H9 (cell line): ENCODE results near the gene TTC28. TPM values are rescaled to one million over a fixed set of nuclear protein-coding genes. Genes with fewer than 3 reads are reported as not detected.

Experiments
- DNase-seq: peaks from one replicate; pipeline ENCODE4 v3.0.0-alpha.2; 2017
- H2AFZ ChIP-seq: one replicate; pipeline ENCODE4 v1.6.1; 2013; ENCODE audit warnings: mild to moderate bottlenecking, low read length, control low read depth, moderate library complexity
- H2AK5ac ChIP-seq: 2 replicates; pipeline ENCODE4 v1.6.1; 2013; ENCODE audit warnings: low read length, control low read depth, mixed read lengths; ENCODE audit not compliant: insufficient read length
- H2BK120ac ChIP-seq: one replicate; pipeline ENCODE4 v1.6.1; 2013; ENCODE audit warnings: low read depth, mild to moderate bottlenecking, low read length, control low read depth, inconsistent platforms; ENCODE audit not compliant: poor library complexity, severe bottlenecking
- H2BK12ac ChIP-seq: 2 replicates; pipeline ENCODE4 v1.6.1; 2013; ENCODE audit warnings: low read length, control low read depth, mixed read lengths, low read depth; ENCODE audit not compliant: insufficient read length
- H2BK15ac ChIP-seq: 2 replicates; pipeline ENCODE4 v1.6.1; 2013; ENCODE audit warnings: low read depth, low read length, control low read depth
- H2BK20ac ChIP-seq: one replicate; pipeline ENCODE4 v1.6.1; 2013; ENCODE audit warnings: low read depth, mild to moderate bottlenecking, low read length, control low read depth, inconsistent platforms; ENCODE audit not compliant: poor library complexity, severe bottlenecking
- H2BK5ac ChIP-seq: 2 replicates; pipeline ENCODE4 v1.6.1; 2013; ENCODE audit warnings: low read length, control low read depth, mixed read lengths; ENCODE audit not compliant: insufficient read length
- H3K14ac ChIP-seq: 2 replicates; pipeline ENCODE4 v1.6.1; 2013; ENCODE audit warnings: low read length, control low read depth; ENCODE audit not compliant: insufficient read depth
- H3K18ac ChIP-seq: 2 replicates; pipeline ENCODE4 v1.6.1; 2013; ENCODE audit warnings: low read depth, mild to moderate bottlenecking, mixed read lengths, low read length, control low read depth; ENCODE audit not compliant: insufficient read length
- H3K23ac ChIP-seq: 2 replicates; pipeline ENCODE4 v1.6.1; 2013; ENCODE audit warnings: low read length, control low read depth, mixed read lengths, low read depth; ENCODE audit not compliant: insufficient read length
- H3K23me2 ChIP-seq: 2 replicates; pipeline ENCODE4 v1.6.1; 2013; ENCODE audit warnings: low read depth, mild to moderate bottlenecking, mixed read lengths, low read length, control low read depth; ENCODE audit not compliant: insufficient read length, poor library complexity, severe bottlenecking
- H3K27ac ChIP-seq: 2 replicates; pipeline ENCODE4 v1.5.1; 2013; ENCODE audit warnings: low read length, control low read depth, mixed read lengths, low read depth; ENCODE audit not compliant: insufficient read length
- H3K27me3 ChIP-seq: 2 replicates; pipeline ENCODE4 v1.6.1; 2013; ENCODE audit warnings: low read length, control low read depth, inconsistent platforms; ENCODE audit not compliant: insufficient read depth
- H3K4ac ChIP-seq: 2 replicates; pipeline ENCODE4 v1.6.1; 2013; ENCODE audit warnings: low read depth, mild to moderate bottlenecking, control low read depth, inconsistent platforms, low read length, moderate library complexity
- H3K4me1 ChIP-seq: 2 replicates; pipeline ENCODE4 v1.6.1; 2013; ENCODE audit warnings: low read length, control low read depth, inconsistent platforms; ENCODE audit not compliant: insufficient read depth
- H3K4me2 ChIP-seq: 2 replicates; pipeline ENCODE4 v1.6.1; 2013; ENCODE audit warnings: low read length, control low read depth, mixed read lengths; ENCODE audit not compliant: insufficient read length, insufficient read depth
- H3K56ac ChIP-seq: 2 replicates; pipeline ENCODE4 v1.6.1; 2013; ENCODE audit warnings: low read depth, mild to moderate bottlenecking, mixed read lengths, low read length, control low read depth; ENCODE audit not compliant: insufficient read length
- H3K79me1 ChIP-seq: 2 replicates; pipeline ENCODE4 v1.6.1; 2013; ENCODE audit warnings: low read depth, mild to moderate bottlenecking, moderate library complexity, low read length, control low read depth, inconsistent platforms; ENCODE audit not compliant: insufficient read depth, poor library complexity, severe bottlenecking
- H3K79me2 ChIP-seq: 2 replicates; pipeline ENCODE4 v1.6.1; 2013; ENCODE audit warnings: low read length, control low read depth, inconsistent platforms; ENCODE audit not compliant: insufficient read depth
- H3K9ac ChIP-seq: 2 replicates; pipeline ENCODE4 v1.6.1; 2013; ENCODE audit warnings: low read length, control low read depth, mixed read lengths; ENCODE audit not compliant: insufficient read length; ENCODE audit errors: extremely low read depth
- H3K9me3 ChIP-seq: one replicate; pipeline ENCODE4 v1.6.1; 2013; ENCODE audit warnings: low read depth, low read length, inconsistent platforms; ENCODE audit not compliant: control insufficient read depth
- H3T11ph ChIP-seq: one replicate; pipeline ENCODE4 v1.6.1; 2013; ENCODE audit warnings: mild to moderate bottlenecking, low read length, control low read depth, inconsistent platforms
- H4K20me1 ChIP-seq: one replicate; pipeline ENCODE4 v1.6.1; 2013; ENCODE audit not compliant: control insufficient read depth, insufficient read length, insufficient read depth
- H4K5ac ChIP-seq: 2 replicates; pipeline ENCODE4 v1.6.1; 2013; ENCODE audit warnings: low read depth, mild to moderate bottlenecking, mixed read lengths, low read length, control low read depth; ENCODE audit not compliant: insufficient read length
- H4K8ac ChIP-seq: replicated peaks from 2 replicates; pipeline ENCODE4 v1.6.1; 2013; ENCODE audit warnings: low read length, control low read depth, mixed read lengths, low read depth; ENCODE audit not compliant: insufficient read length
- H4K91ac ChIP-seq: 2 replicates; pipeline ENCODE4 v1.6.1; 2013; ENCODE audit warnings: low read depth, mild to moderate bottlenecking, moderate library complexity, mixed read lengths, low read length, control low read depth; ENCODE audit not compliant: insufficient read length
- H3K27ac Mint-ChIP-seq, 3 experiments: 2 replicates in 2 of 3; 3 replicates in 1 of 3; pipeline ENCODE4 v1.8.0; 2020 to 2021; ENCODE audit warnings: mixed read lengths in 3 of 3, mild to moderate bottlenecking in 1 of 3, moderate library complexity in 1 of 3
- H3K27me3 Mint-ChIP-seq: 2 replicates; pipeline ENCODE4 v1.8.0; 2021; ENCODE audit warnings: low read depth, mild to moderate bottlenecking, moderate library complexity, mixed read lengths
- H3K36me3 Mint-ChIP-seq, 3 experiments: 2 replicates in 2 of 3; 3 replicates in 1 of 3; pipeline ENCODE4 v1.8.0; 2020 to 2021; ENCODE audit warnings: low read depth in 3 of 3, mixed read lengths in 3 of 3; ENCODE audit not compliant: insufficient read depth in 1 of 3
- H3K4me1 Mint-ChIP-seq, 2 experiments: 2 replicates each; pipeline ENCODE4 v1.8.0; 2020; ENCODE audit warnings: mixed read lengths in 2 of 2
- H3K4me3 Mint-ChIP-seq, 2 experiments: 2 replicates in 1 of 2; 3 replicates in 1 of 2; pipeline ENCODE4 v1.8.0; 2020 to 2021; ENCODE audit warnings: mild to moderate bottlenecking in 2 of 2, mixed read lengths in 2 of 2, moderate library complexity in 1 of 2
- H3K9me3 Mint-ChIP-seq, 2 experiments: 2 replicates in 1 of 2; 3 replicates in 1 of 2; pipeline ENCODE4 v1.8.0; 2020; ENCODE audit warnings: mild to moderate bottlenecking in 2 of 2, mixed read lengths in 2 of 2, moderate library complexity in 1 of 2
- CTCF ChIP-seq: fragments of 200-600 bp; sonication (generic); conservative IDR thresholded peaks from 3 replicates; pipeline ENCODE4 v1.8.0; 2021; ENCODE audit warnings: antibody characterized with exemption, mild to moderate bottlenecking
- WGBS: extraction: QIAGEN DNeasy Blood & Tissue Kit; methylation state at CpG from one replicate; pipeline ENCODE4 v1.1.7; 2013; ENCODE audit warnings: missing lambda C conversion rate, low lambda C conversion rate, mixed read lengths; ENCODE audit not compliant: insufficient read length; ENCODE audit errors: extremely low coverage; 5-methylcytosine and 5-hydroxymethylcytosine counted together
- total RNA-seq: library from RNA; stranded (reverse); gene quantifications from 2 replicates; pipeline ENCODE4 v1.2.1, GENCODE V29; 2021

The TTC28 gene
- total RNA-seq, 1 experiment from 2014 or later, result 13.6 TPM

- Mint-ChIP-seq H3K36me3 (no peaks in the 10 kb centered on the region), H3K4me1 (peaks cover 4 to 10% of the 10 kb centered on the region in 2 experiments), H3K4me3 (no peak overlapping the region), H3K9me3 (no peaks in the 10 kb centered on the region), H3K27me3 (no peaks in the 10 kb centered on the region), H3K27ac (no peak overlapping the region; a peak in 1 of 7 replicates)
- H3K27me3 ChIP-seq, result no peaks in the 10 kb centered on the region
- no peaks in the 10 kb centered on the region for H4K20me1 ChIP-seq
- H4K5ac ChIP-seq, result no peak overlapping the region
- no peak overlapping the region for H3K9ac ChIP-seq
- no peak overlapping the region for H2BK20ac ChIP-seq
- WGBS, result no CpG with 5 or more reads among the region's 4 CpGs
- no peak for DNase-seq
- H2AK5ac ChIP-seq, result no peak overlapping the region
- no peak overlapping the region for H3K4me2 ChIP-seq
- no peak overlapping the region for H4K91ac ChIP-seq
- H3K18ac ChIP-seq, result no peak overlapping the region
- H2BK120ac ChIP-seq, result no peak overlapping the region
- H3T11ph ChIP-seq, result no peak overlapping the region
- no peak overlapping the region for H3K23ac ChIP-seq
- no peaks in the 10 kb centered on the region for H3K79me1 ChIP-seq
- TF ChIP-seq CTCF, result no peak
- H2BK12ac ChIP-seq, result no peak overlapping the region
- no peaks in the 10 kb centered on the region for H3K9me3 ChIP-seq
- H3K56ac ChIP-seq, result no peak overlapping the region
- H3K27ac ChIP-seq, result no peak overlapping the region
- H3K23me2 ChIP-seq, result no peaks in the 10 kb centered on the region
- H3K4ac ChIP-seq, result no peak overlapping the region
- no peak overlapping the region for H3K14ac ChIP-seq
- H3K79me2 ChIP-seq, result no peaks in the 10 kb centered on the region
- no peak overlapping the region for H4K8ac ChIP-seq
- no peak overlapping the region for H2BK15ac ChIP-seq
- no peak overlapping the region for H2BK5ac ChIP-seq
- no peak overlapping the region for H2AFZ ChIP-seq
- H3K4me1 ChIP-seq, result no peaks in the 10 kb centered on the region
Measured at GRCh38 chr22:28175730-28176492, 503.7 kb downstream of the TTC28 start.
